Activated CD4-positive, alpha-beta T cell treated with anti-CD3 and anti-CD28 coated beads, Interleukin-2, amount 10 ng/mL, durations not matched to agents 7 days and 5 days (primary cell): ENCODE data around the gene PARD6G. TPM values are rescaled to one million over a fixed set of nuclear protein-coding genes. Genes with fewer than 3 reads are reported as not detected.

Experiments used
- CTCF ChIA-PET: fragments of 350-600 bp; sonication (Branson Sonifier 250); formaldehyde crosslinking; loops from one replicate; lab custom pipeline; 2021; ENCODE audit warnings: antibody characterized with exemption; lab: Charles Lee
- POLR2A ChIA-PET: fragments of 350-600 bp; sonication (Branson Sonifier 250); formaldehyde crosslinking; loops from one replicate; lab custom pipeline; 2021; ENCODE audit warnings: antibody characterized with exemption; lab: Charles Lee
- DNase-seq: peaks from one replicate; pipeline ENCODE4 v3.0.0-alpha.2; 2020
- H3K27ac Mint-ChIP-seq: one replicate; pipeline ENCODE4 v1.8.0; 2021; ENCODE audit warnings: mild to moderate bottlenecking, moderate library complexity, mixed read lengths
- H3K27me3 Mint-ChIP-seq: one replicate; pipeline ENCODE4 v1.8.0; 2021; ENCODE audit warnings: mixed read lengths
- H3K36me3 Mint-ChIP-seq: one replicate; pipeline ENCODE4 v1.8.0; 2021; ENCODE audit warnings: low read depth, mixed read lengths
- H3K4me1 Mint-ChIP-seq: one replicate; pipeline ENCODE4 v1.8.0; 2021; ENCODE audit warnings: mixed read lengths
- H3K4me3 Mint-ChIP-seq: one replicate; pipeline ENCODE4 v1.8.0; 2021; ENCODE audit warnings: mild to moderate bottlenecking, moderate library complexity, mixed read lengths
- H3K9me3 Mint-ChIP-seq: one replicate; pipeline ENCODE4 v1.8.0; 2021; ENCODE audit warnings: mixed read lengths
- total RNA-seq, 2 experiments: library from RNA; stranded (reverse); gene quantifications; one replicate each; pipeline ENCODE4 v1.2.3, GENCODE V29; 2021

Gene PARD6G
- total RNA-seq, 2 experiments from 2014 or later: 0.15 to 0.22 TPM

- Mint-ChIP-seq H3K9me3 (peaks cover 6% of the 10 kb centered on the region), H3K36me3 (peaks cover 50% of the 10 kb centered on the region), H3K4me3 (no peak overlapping the region), H3K4me1 (peaks cover 51% of the 10 kb centered on the region), H3K27ac (no peak overlapping the region), H3K27me3 (no peaks in the 10 kb centered on the region)
- no peak for DNase-seq
- CTCF ChIA-PET: interaction anchor here (0.6 to 1.8 kb wide), 2 partner anchors 12 to 131 kb away, joined by 3 to 6 read pairs; no protein-coding TSS in a partner anchor
- POLR2A ChIA-PET: no interaction called here
Measured at GRCh38 chr18:80129672-80130367, 117.5 kb downstream of the PARD6G start.

GRCh38 chr18:80127635-80128034 is 119.7 kb downstream of the PARD6G start:
- DNase-seq: no peak
- POLR2A ChIA-PET: no interaction called here
- H3K9me3 Mint-ChIP-seq: peaks cover 6% of the 10 kb centered on the region
- H3K27me3 Mint-ChIP-seq: no peaks in the 10 kb centered on the region
- H3K27ac Mint-ChIP-seq: no peak overlapping the region
- peaks cover 45% of the 10 kb centered on the region for H3K36me3 Mint-ChIP-seq
- CTCF ChIA-PET: no interaction called here
- H3K4me3 Mint-ChIP-seq: no peak overlapping the region
- H3K4me1 Mint-ChIP-seq: peaks cover 42% of the 10 kb centered on the region

GRCh38 chr18:80126797-80127196 is 120.5 kb downstream of the PARD6G start:
- H3K4me3 Mint-ChIP-seq: no peak overlapping the region
- H3K4me1 Mint-ChIP-seq: peaks cover 34% of the 10 kb centered on the region
- ChIA-PET CTCF (interaction anchor here (1.2 kb wide), 1 partner anchor 13 kb away, joined by 3 read pairs; no protein-coding TSS in a partner anchor), POLR2A (no interaction called here)
- H3K27ac Mint-ChIP-seq: peak overlapping the region; percentile 65
- DNase-seq: peak; percentile 24
- H3K36me3 Mint-ChIP-seq: peaks cover 49% of the 10 kb centered on the region
- H3K9me3 Mint-ChIP-seq: peaks cover 6% of the 10 kb centered on the region
- no peaks in the 10 kb centered on the region for H3K27me3 Mint-ChIP-seq

GRCh38 chr18:80124131-80124530 is 123.2 kb downstream of the PARD6G start:
- peaks cover 18% of the 10 kb centered on the region for H3K4me1 Mint-ChIP-seq
- H3K36me3 Mint-ChIP-seq: peaks cover 50% of the 10 kb centered on the region
- ChIA-PET POLR2A (no interaction called here), CTCF (no interaction called here)
- peaks cover 6% of the 10 kb centered on the region for H3K9me3 Mint-ChIP-seq
- DNase-seq: no peak
- no peaks in the 10 kb centered on the region for H3K27me3 Mint-ChIP-seq
- H3K4me3 Mint-ChIP-seq: no peak overlapping the region
- H3K27ac Mint-ChIP-seq: no peak overlapping the region

- Mint-ChIP-seq H3K27me3 (no peaks in the 10 kb centered on the region), H3K9me3 (no peaks in the 10 kb centered on the region), H3K4me1 (peaks cover 2% of the 10 kb centered on the region), H3K4me3 (no peak overlapping the region), H3K36me3 (peaks cover 52% of the 10 kb centered on the region), H3K27ac (no peak overlapping the region)
- CTCF ChIA-PET: interaction anchor here (1.0 kb wide), 1 partner anchor 10 kb away, joined by 3 read pairs; no protein-coding TSS in a partner anchor
- no peak for DNase-seq
- POLR2A ChIA-PET: no interaction called here
Measured at GRCh38 chr18:80120932-80121331, 126.4 kb downstream of the PARD6G start.

GRCh38 chr18:80119111-80119510 is 128.2 kb downstream of the PARD6G start:
- no peak for DNase-seq
- Mint-ChIP-seq H3K4me3 (no peak overlapping the region), H3K36me3 (peaks cover 49% of the 10 kb centered on the region), H3K27me3 (no peaks in the 10 kb centered on the region), H3K9me3 (no peaks in the 10 kb centered on the region), H3K4me1 (peaks cover 2% of the 10 kb centered on the region), H3K27ac (no peak overlapping the region)
- CTCF ChIA-PET: interaction anchor here (0.6 kb wide), 1 partner anchor 93 kb away, joined by 3 read pairs; no protein-coding TSS in a partner anchor
- POLR2A ChIA-PET: no interaction called here

GRCh38 chr18:80115035-80115434 is 132.3 kb downstream of the PARD6G start:
- H3K9me3 Mint-ChIP-seq: no peaks in the 10 kb centered on the region
- H3K27ac Mint-ChIP-seq: no peak overlapping the region
- DNase-seq: no peak
- H3K27me3 Mint-ChIP-seq: no peaks in the 10 kb centered on the region
- ChIA-PET CTCF (interaction anchor here (0.6 kb wide), 1 partner anchor 129 kb away, joined by 7 read pairs; no protein-coding TSS in a partner anchor), POLR2A (no interaction called here)
- peaks cover 19% of the 10 kb centered on the region for H3K4me1 Mint-ChIP-seq
- no peak overlapping the region for H3K4me3 Mint-ChIP-seq
- peaks cover 27% of the 10 kb centered on the region for H3K36me3 Mint-ChIP-seq

GRCh38 chr18:80112624-80113248 is 134.6 kb downstream of the PARD6G start:
- Mint-ChIP-seq H3K9me3 (no peaks in the 10 kb centered on the region), H3K4me1 (peaks cover 27% of the 10 kb centered on the region), H3K36me3 (peaks cover 12% of the 10 kb centered on the region), H3K4me3 (no peak overlapping the region), H3K27me3 (no peaks in the 10 kb centered on the region), H3K27ac (no peak overlapping the region)
- no peak for DNase-seq
- CTCF ChIA-PET: interaction anchor here (1.2 to 1.4 kb wide), 2 partner anchors 9 to 13 kb away, joined by 3 read pairs; no protein-coding TSS in a partner anchor
- POLR2A ChIA-PET: no interaction called here

- peaks cover 3% of the 10 kb centered on the region for H3K36me3 Mint-ChIP-seq
- H3K27me3 Mint-ChIP-seq: no peaks in the 10 kb centered on the region
- H3K4me1 Mint-ChIP-seq: peaks cover 30% of the 10 kb centered on the region
- H3K4me3 Mint-ChIP-seq: peak overlapping the region; percentile 76
- H3K27ac Mint-ChIP-seq: peak overlapping the region; percentile 92
- ChIA-PET CTCF (interaction anchor here (0.7 kb wide), 1 partner anchor 726 kb away, joined by 4 read pairs; no protein-coding TSS in a partner anchor), POLR2A (no interaction called here)
- DNase-seq: peak; percentile 41
- no peaks in the 10 kb centered on the region for H3K9me3 Mint-ChIP-seq
Measured at GRCh38 chr18:80109676-80110078, 137.6 kb downstream of the PARD6G start.

GRCh38 chr18:80108739-80109675 is 138.3 kb downstream of the PARD6G start, which contains the start of gene ADNP2:
TSS of gene ADNP2 (plus strand) at chr18:80109262. CDS start at chr18:80117543, 8,281 bp downstream.
- ChIA-PET CTCF (interaction anchor here (0.7 to 1.0 kb wide), 2 partner anchors 50 to 726 kb away, joined by 3 to 4 read pairs; no protein-coding TSS in a partner anchor), POLR2A (no interaction called here)
- Mint-ChIP-seq H3K27ac (peak within 1 kb of the TSS; percentile 93), H3K4me3 (peak within 1 kb of the TSS; percentile 76), H3K9me3 (no peaks in the 10 kb centered on the region), H3K27me3 (no peaks in the 10 kb centered on the region), H3K4me1 (peaks cover 30% of the 10 kb centered on the region), H3K36me3 (peaks cover 3% of the 10 kb centered on the region)
- DNase-seq: peak; percentile 92

GRCh38 chr18:80108121-80108536 is 139.2 kb downstream of the PARD6G start:
- peak overlapping the region; percentile 31 for H3K4me3 Mint-ChIP-seq
- H3K4me1 Mint-ChIP-seq: peaks cover 28% of the 10 kb centered on the region
- H3K27me3 Mint-ChIP-seq: no peaks in the 10 kb centered on the region

GRCh38 chr18:80107426-80107825 is 139.9 kb downstream of the PARD6G start:
- peaks cover 24% of the 10 kb centered on the region for H3K4me1 Mint-ChIP-seq
- no peaks in the 10 kb centered on the region for H3K27me3 Mint-ChIP-seq
- CTCF ChIA-PET: no interaction called here
- H3K36me3 Mint-ChIP-seq: peaks cover 3% of the 10 kb centered on the region
- POLR2A ChIA-PET: no interaction called here
- DNase-seq: no peak
- H3K9me3 Mint-ChIP-seq: peaks cover 2% of the 10 kb centered on the region
- peak overlapping the region; percentile 52 for H3K27ac Mint-ChIP-seq
- no peak overlapping the region for H3K4me3 Mint-ChIP-seq

More at GRCh38 chr18:80108121-80108536, 139.2 kb downstream of the PARD6G start:
- Mint-ChIP-seq H3K27ac (no peak overlapping the region), H3K36me3 (peaks cover 3% of the 10 kb centered on the region), H3K9me3 (no peaks in the 10 kb centered on the region)
- POLR2A ChIA-PET: no interaction called here
- DNase-seq: no peak
- CTCF ChIA-PET: interaction anchor here (1.0 kb wide), 1 partner anchor 51 kb away, joined by 3 read pairs; no protein-coding TSS in a partner anchor
